GM06990 (cell line): ENCODE measurements around the gene TOR1AIP2.

Experiments used
- DNase-seq: peaks from one replicate; pipeline ENCODE4 v3.0.0-alpha.2; 2011; ENCODE audit not compliant: insufficient read length; ENCODE audit errors: extremely low read depth
- H3K27me3 ChIP-seq: replicated peaks from 2 replicates; pipeline ENCODE4 v1.6.0; 2011; ENCODE audit warnings: low read length; ENCODE audit not compliant: control insufficient read depth, insufficient read depth
- H3K36me3 ChIP-seq: 2 replicates; pipeline ENCODE4 v1.5.1; 2011; ENCODE audit warnings: low read length; ENCODE audit not compliant: control insufficient read depth, insufficient read depth
- H3K4me3 ChIP-seq: replicated peaks from 2 replicates; pipeline ENCODE4 v1.5.1; 2011; ENCODE audit warnings: low read depth, mild to moderate bottlenecking, control low read depth, low read length
- CTCF ChIP-seq: IDR thresholded peaks from 2 replicates; pipeline ENCODE4 v1.5.1; 2011; ENCODE audit warnings: low read length, control low read depth, mild to moderate bottlenecking, inconsistent platforms; ENCODE audit not compliant: insufficient read depth, poor library complexity, severe bottlenecking

TOR1AIP2 gene

GRCh38 chr1:179873438-179873851 lies 4.2 kb downstream of the TOR1AIP2 start:
- no peak overlapping the region for H3K4me3 ChIP-seq
- no peak for TF ChIP-seq CTCF
- DNase-seq, result no peak
- H3K27me3 ChIP-seq, result no peaks in the 10 kb centered on the region
- H3K36me3 ChIP-seq, result no peaks in the 10 kb centered on the region; the same call in none of the 2 replicates

- Histone ChIP-seq H3K36me3 (no peaks in the 10 kb centered on the region; the same call in none of the 2 replicates), H3K4me3 (no peak overlapping the region), H3K27me3 (no peaks in the 10 kb centered on the region)
- DNase-seq, result no peak
- TF ChIP-seq CTCF, result no peak
Observed at GRCh38 chr1:179872558-179872957, 5.0 kb downstream of the TOR1AIP2 start.

GRCh38 chr1:179871940-179872339 lies 5.7 kb downstream of the TOR1AIP2 start:
- Histone ChIP-seq H3K36me3 (no peaks in the 10 kb centered on the region; the same call in none of the 2 replicates), H3K4me3 (no peak overlapping the region), H3K27me3 (no peaks in the 10 kb centered on the region)
- no peak for TF ChIP-seq CTCF
- no peak for DNase-seq

DNA sequence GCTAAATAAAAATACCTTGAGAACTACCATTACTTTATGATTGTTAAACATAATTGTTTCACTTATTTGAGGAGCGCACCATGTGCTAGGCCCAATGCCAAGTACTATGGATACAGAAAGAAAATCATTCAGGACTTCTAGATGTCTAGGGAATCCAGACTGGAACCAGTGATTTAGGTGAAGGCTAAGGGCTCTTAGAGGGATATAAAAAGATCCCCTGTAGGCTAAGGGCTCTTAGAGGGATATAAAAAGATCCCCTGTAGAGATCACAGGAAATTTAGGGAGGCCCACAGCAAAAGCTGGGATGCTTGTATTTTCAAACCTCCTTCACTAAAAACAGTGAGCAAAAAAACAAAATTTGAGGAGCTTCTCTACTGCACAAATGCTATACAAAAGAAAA lies 6.7 kb downstream of the TOR1AIP2 start:
- DNase-seq, result no peak
- Histone ChIP-seq H3K27me3 (no peaks in the 10 kb centered on the region), H3K4me3 (no peak overlapping the region), H3K36me3 (no peaks in the 10 kb centered on the region; the same call in none of the 2 replicates)
- no peak for TF ChIP-seq CTCF

DNA sequence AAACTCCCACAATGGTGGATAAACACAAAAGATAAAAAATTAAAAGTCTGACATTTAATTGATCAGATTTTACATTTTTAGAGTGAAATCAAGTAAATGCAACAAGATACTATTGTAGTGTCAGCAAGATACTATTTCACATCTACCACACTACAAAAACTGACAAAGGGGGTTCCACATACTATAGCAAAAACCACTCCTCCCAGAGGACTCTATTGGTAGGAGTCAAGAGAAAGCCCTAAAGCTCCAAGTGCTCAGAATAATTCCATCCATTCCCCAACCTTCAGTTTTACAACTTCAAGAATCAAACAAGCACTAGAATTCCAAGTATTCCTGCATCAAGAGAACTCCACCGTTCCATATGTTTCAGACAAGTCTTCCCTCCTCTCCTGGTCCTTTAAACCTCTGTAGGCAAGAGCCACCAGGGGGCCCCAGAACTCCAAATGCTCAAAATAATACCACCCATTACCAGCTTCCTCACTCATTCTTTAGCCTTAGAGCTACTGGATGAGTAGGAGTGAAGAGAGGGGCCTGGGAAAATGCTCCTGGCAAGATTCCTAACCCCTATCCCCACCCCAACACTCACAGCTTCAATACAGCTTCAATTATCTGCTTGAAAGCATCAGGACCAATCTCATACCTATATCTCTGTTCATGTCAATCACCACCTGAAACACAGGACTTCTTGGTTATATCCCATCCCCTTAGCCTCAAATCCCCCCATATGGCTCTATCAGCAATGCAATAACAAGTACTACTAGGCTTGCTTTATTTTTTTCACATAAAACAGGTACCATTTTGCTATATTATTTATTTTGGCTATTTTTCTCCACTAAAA lies 9.9 kb downstream of the TOR1AIP2 start:
- no peaks in the 10 kb centered on the region for H3K27me3 ChIP-seq
- TF ChIP-seq CTCF, result peak; percentile 81
- H3K36me3 ChIP-seq, result peaks cover 3% of the 10 kb centered on the region
- H3K4me3 ChIP-seq, result no peak overlapping the region
- DNase-seq, result no peak
